GF-D8 (cell line): ENCODE data around the gene GOLT1A.

Experiments
- DNase-seq: peaks from one replicate; lab custom pipeline; 2025; lab: John Stamatoyannopoulos, UW

GOLT1A gene

GRCh38 chr1:204217648-204218000 lies 3.8 kb upstream of the GOLT1A start:
- DNase-seq: no peak

DNA sequence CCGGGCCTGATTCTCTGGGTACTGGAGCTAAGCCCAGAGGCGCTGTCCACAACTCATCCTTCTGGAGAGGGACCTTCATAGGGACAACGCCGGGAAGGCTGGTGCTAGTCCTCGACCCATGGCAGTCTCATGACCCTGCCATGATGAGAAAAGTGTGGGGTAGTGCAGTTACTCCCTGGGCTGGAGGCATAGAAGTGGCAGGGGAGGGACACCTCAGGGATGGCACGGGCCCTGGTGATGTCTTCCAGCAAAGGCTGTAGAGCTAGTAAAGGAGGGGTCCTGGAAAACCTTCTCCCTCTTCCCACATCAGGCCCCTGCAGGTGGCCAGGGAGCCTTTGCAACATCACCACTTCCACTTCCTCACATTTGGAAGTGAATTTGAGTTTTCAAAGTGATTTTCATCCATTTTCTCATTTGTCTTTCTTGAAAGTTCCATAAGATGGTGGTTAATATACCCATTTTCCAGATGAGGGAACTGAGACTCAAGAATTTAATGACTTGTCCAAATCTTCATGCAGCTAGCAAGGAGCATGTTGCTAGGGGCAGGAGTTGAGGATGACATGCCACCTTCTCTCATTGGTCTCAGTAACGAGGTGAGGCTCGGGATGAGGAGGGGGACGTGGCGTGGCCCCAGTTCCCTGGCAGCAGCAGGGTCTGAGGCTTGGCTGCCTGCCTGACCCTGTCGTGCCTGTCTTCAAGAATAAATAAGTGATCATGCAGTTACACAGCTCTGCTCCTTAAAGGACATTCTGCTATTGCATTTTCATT lies 3.3 kb upstream of the GOLT1A start:
- no peak for DNase-seq

GRCh38 chr1:204216236-204216635 lies 2.4 kb upstream of the GOLT1A start:
- DNase-seq: no peak

- no peak for DNase-seq
Measured at GRCh38 chr1:204212715-204213114, 1.1 kb downstream of the GOLT1A start.

GRCh38 chr1:204211046-204211445 lies 2.7 kb downstream of the GOLT1A start:
- no peak for DNase-seq

DNA sequence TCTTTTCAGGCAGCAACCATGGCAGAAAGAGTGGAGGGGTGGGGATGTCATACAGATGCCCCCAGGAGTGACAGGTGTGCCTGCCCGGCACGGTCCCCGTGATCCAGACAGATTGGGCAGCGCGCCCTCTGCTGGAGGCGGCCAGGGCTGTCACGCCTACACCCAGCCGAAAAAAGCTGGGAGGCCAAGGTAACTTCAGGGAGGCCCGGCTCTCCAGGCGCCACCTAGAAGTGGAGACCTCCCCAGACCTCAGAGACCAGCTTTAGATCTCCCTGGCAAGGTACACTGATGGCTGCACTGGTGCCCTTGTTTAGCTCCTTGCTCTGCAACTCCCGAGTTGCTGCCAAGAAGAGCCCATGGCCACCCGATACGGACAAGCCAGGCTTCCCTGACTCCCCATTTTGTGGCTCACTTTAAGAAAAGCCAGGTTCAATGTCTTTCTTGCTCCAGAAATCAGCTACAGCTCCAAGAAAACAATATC lies 6.6 kb downstream of the GOLT1A start:
- no peak for DNase-seq

- DNase-seq: no peak
Measured at GRCh38 chr1:204206121-204206520, 7.7 kb downstream of the GOLT1A start.

GRCh38 chr1:204205486-204205885 lies 8.3 kb downstream of the GOLT1A start:
- no peak for DNase-seq

GRCh38 chr1:204204944-204205343 lies 8.8 kb downstream of the GOLT1A start:
- no peak for DNase-seq

GRCh38 chr1:204203206-204203767 lies 10.5 kb downstream of the GOLT1A start:
- DNase-seq: no peak

DNA sequence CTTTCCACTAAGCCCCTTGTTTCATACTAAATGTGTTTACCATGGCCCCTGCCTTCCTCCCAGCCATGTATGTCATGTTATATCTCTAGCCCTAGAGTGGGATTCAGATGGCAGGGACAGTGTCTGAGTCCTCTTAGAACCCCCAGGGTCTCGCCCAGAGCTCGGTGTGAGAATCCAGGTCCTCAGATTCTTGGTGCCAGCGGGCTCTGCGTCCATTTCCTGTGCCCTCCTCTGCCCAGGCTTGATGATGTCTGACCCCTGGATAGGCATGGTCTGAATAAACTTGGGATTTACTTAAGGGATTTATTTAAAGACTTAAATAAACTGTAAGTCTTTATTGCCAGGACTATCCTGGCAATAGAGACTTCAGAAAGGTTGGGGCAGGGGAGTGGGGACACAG lies 11.3 kb downstream of the GOLT1A start:
- DNase-seq: no peak

GRCh38 chr1:204201348-204202040 lies 12.3 kb downstream of the GOLT1A start:
- no peak for DNase-seq

DNA sequence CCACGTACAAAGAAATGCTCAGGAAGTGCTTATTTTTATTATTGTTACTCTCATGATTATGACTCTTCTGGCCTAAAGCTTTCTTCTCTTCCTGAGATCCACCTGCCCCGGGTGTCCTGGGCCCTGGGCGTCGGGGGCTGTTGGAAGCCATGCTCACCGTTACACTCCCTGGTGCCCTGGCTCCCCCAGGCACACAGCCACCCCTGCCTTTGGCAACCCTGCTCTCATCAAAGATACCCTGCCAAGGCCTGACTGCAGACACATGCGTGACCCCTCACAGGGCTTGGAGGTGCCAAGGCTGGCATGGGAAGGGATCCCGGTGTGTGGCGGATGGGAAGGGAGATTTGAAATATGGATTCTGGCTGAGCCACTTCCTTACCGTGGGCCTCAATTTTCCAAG lies 14.2 kb downstream of the GOLT1A start:
- no peak for DNase-seq

DNA sequence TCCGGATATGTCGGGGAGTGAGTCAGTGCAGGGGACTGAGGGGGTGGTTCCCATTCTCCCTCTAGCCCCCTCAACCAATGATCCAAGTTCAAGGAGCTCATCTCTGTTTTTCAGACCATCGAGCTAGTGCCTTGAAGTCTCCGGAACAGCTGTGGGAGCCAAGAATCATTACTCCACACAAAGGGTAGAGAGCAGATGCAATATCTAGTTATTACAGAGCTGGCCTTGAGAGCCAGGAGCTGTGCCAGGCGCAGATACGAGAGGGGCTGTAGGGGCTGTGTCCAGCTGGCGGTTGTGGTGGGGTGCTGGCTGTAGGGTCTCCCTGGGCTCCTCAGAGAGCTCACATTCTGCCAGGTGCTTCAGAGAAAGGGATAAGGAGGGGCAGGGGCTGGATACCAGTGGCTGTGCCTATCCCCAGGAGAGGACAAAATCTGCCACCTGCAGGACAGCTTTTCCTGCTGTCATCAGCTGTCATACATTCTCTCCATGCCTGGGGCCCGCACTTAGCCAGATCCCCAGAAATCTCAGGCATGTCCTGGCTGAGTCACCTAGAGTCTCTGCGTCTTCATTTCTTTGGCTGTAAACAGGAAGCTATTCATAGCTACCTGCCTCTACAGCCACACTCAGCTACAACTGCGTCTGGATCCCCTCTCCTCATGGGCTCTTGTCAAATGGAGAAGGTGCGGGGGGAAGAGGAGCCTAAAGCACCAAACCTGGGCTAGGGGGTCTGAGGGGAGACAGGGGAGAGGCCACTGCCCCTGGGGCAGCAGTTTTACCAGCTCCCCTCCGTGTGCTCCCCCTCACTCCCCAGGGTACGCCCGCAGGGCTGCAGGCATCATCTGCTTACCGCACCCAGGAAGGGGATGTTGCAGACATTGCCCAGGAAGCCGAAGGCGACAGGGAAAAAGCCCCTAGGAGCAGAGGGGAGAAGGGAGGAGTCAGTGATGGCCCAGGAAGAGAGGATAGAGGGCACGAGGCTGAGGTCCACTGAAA lies 15.1 kb downstream of the GOLT1A start:
- DNase-seq: no peak

- DNase-seq: no peak
Measured at GRCh38 chr1:204197068-204197467, 16.7 kb downstream of the GOLT1A start.

GRCh38 chr1:204196068-204196795 lies 17.6 kb downstream of the GOLT1A start, which contains the start of gene KISS1:
KISS1 (minus strand) TSS chr1:204196491; CDS start chr1:204192876, 3,615 bp downstream.
- DNase-seq: no peak

- no peak for DNase-seq
Measured at GRCh38 chr1:204194771-204195170, 19.0 kb downstream of the GOLT1A start.

DNA sequence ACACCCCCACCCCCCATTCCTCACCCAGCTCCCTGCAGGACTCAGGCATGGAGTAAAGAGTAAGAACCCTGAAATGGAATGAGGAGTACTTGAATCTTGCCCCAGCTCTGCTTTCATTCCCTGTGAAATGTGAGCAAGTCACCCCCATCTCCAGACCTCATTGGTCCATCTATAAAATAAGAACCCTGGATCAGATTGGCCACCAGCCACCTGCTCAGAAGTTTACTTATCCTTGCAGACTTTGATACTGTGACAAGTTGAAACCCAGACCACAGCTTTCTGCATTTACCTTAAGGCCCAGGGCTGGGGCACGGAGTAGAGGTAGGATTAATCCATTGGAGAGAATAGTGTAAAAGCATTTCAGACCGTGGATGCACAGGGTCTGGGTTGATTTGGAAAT lies 19.7 kb downstream of the GOLT1A start:
- no peak for DNase-seq

DNA sequence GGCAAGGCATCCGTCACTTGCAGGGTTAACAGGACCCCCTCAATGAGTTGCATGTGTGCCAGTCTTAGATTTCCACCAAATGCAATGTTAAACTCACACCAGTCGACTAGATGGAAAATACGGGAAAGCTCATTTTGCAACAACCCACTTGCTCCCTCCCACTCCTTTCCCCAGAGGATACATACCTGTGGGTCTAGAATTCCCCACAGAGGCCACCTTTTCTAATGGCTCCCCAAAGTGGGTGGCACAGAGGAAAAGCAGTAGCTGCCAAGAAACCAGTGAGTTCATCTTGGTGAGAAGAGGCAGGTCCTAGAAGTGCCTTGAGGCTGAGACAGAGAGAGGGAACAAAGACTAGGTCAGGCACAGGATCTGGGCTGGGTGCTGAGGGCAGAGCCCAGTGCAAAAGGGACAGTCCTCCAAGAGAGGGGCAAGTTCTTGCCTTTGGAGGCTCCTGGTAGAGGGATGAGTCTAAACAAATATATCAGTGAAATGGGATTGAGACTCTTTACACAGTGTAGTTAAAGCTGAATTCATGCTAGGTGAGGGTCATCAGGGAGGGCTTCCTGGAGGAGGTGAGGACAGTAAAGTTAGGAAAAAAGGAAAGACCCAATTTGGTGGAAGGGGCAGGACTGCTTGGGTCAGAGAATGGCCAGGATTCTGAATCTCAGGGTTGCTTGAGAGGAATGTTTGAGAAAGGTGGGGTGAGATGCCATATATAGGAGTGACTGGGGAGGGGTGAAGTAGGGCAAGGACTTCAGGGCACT lies 21.0 kb downstream of the GOLT1A start:
- DNase-seq: no peak

- no peak for DNase-seq
Measured at GRCh38 chr1:204192046-204192445, 21.7 kb downstream of the GOLT1A start.
